ENCODE data around the gene THBS3. TPM values are rescaled to one million over a fixed set of nuclear protein-coding genes. Genes with fewer than 3 reads are reported as not detected.
A peak's percentile ranks its signal among the peaks of the same experiment; 100 is the strongest.

THBS3 gene
- total and polyA plus RNA-seq, 2 of the 13 experiments (the other 11 are each of a cell fraction or from before 2014, with no cell fraction given), result 0.86 to 3.6 TPM

- TF ChIP-seq ZBTB26 (CRISPR knock-in tag; IDR thresholded peaks at IDR 0.05; ENCODE audit: borderline replicate concordance) (no peak), SIX4 (CRISPR knock-in tag; IDR thresholded peaks at IDR 0.05) (no peak), ZNF17 (CRISPR knock-in tag; IDR thresholded peaks at IDR 0.05) (no peak), ZNF331 (CRISPR knock-in tag; IDR thresholded peaks at IDR 0.05) (peak; percentile 39), ZFP1 (CRISPR knock-in tag; IDR thresholded peaks at IDR 0.05) (no peak; the same call in 1 of the 2 replicates), NAIF1 (CRISPR knock-in tag; IDR thresholded peaks at IDR 0.05; ENCODE audit: borderline replicate concordance) (no peak), HIVEP1 (CRISPR knock-in tag; IDR thresholded peaks at IDR 0.05) (no peak; the same call in 1 of the 2 replicates), ZNF234 (CRISPR knock-in tag; conservative IDR thresholded peaks at IDR 0.05) (no peak), ZNF614 (CRISPR knock-in tag; IDR thresholded peaks at IDR 0.05; ENCODE audit: borderline replicate concordance) (peak; percentile 40; the same call in 1 of the 2 replicates), ZNF274 (CRISPR knock-in tag; IDR thresholded peaks at IDR 0.05) (no peak; the same call in 1 of the 2 replicates), DR1 (CRISPR knock-in tag; IDR thresholded peaks at IDR 0.05) (peak; percentile 94), NFYC (CRISPR knock-in tag; IDR thresholded peaks at IDR 0.05) (peak; percentile 97), RAD51 (IDR thresholded peaks at IDR 0.05; ENCODE audit: borderline replicate concordance) (no peak), ZNF468 (CRISPR knock-in tag; IDR thresholded peaks at IDR 0.05) (no peak), PRMT3 (CRISPR knock-in tag; IDR thresholded peaks at IDR 0.05; ENCODE audit: borderline replicate concordance, low read depth) (no peak)
- TF ChIP-seq, protein P1, sequence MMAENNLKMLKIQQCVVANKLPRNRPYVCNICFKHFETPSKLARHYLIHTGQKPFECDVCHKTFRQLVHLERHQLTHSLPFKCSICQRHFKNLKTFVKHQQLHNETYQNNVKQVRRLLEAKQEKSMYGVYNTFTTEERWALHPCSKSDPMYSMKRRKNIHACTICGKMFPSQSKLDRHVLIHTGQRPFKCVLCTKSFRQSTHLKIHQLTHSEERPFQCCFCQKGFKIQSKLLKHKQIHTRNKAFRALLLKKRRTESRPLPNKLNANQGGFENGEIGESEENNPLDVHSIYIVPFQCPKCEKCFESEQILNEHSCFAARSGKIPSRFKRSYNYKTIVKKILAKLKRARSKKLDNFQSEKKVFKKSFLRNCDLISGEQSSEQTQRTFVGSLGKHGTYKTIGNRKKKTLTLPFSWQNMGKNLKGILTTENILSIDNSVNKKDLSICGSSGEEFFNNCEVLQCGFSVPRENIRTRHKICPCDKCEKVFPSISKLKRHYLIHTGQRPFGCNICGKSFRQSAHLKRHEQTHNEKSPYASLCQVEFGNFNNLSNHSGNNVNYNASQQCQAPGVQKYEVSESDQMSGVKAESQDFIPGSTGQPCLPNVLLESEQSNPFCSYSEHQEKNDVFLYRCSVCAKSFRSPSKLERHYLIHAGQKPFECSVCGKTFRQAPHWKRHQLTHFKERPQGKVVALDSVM (CRISPR knock-in tag; IDR thresholded peaks at IDR 0.05), result no peak
- TF ChIP-seq, protein P2, sequence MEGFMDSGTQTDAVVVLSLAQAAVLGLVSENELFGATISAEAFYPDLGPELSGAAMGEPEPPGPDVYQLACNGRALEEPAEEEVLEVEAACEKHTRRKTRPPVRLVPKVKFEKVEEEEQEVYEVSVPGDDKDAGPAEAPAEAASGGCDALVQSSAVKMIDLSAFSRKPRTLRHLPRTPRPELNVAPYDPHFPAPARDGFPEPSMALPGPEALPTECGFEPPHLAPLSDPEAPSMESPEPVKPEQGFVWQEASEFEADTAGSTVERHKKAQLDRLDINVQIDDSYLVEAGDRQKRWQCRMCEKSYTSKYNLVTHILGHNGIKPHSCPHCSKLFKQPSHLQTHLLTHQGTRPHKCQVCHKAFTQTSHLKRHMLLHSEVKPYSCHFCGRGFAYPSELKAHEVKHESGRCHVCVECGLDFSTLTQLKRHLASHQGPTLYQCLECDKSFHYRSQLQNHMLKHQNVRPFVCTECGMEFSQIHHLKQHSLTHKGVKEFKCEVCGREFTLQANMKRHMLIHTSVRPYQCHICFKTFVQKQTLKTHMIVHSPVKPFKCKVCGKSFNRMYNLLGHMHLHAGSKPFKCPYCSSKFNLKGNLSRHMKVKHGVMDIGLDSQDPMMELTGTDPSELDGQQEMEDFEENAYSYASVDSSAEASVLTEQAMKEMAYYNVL (CRISPR knock-in tag; IDR thresholded peaks at IDR 0.05; ENCODE audit: borderline replicate concordance), result no peak
- TF ChIP-seq, protein P3, sequence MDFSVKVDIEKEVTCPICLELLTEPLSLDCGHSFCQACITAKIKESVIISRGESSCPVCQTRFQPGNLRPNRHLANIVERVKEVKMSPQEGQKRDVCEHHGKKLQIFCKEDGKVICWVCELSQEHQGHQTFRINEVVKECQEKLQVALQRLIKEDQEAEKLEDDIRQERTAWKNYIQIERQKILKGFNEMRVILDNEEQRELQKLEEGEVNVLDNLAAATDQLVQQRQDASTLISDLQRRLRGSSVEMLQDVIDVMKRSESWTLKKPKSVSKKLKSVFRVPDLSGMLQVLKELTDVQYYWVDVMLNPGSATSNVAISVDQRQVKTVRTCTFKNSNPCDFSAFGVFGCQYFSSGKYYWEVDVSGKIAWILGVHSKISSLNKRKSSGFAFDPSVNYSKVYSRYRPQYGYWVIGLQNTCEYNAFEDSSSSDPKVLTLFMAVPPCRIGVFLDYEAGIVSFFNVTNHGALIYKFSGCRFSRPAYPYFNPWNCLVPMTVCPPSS (IDR thresholded peaks at IDR 0.05), result no peak
- TF ChIP-seq, protein P4, sequence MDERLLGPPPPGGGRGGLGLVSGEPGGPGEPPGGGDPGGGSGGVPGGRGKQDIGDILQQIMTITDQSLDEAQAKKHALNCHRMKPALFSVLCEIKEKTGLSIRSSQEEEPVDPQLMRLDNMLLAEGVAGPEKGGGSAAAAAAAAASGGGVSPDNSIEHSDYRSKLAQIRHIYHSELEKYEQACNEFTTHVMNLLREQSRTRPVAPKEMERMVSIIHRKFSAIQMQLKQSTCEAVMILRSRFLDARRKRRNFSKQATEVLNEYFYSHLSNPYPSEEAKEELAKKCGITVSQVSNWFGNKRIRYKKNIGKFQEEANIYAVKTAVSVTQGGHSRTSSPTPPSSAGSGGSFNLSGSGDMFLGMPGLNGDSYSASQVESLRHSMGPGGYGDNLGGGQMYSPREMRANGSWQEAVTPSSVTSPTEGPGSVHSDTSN (CRISPR knock-in tag; IDR thresholded peaks at IDR 0.05), result peak; percentile 90
These were observed 19.8 kb upstream of the THBS3 start (continued) for GRCh38 chr1:155227261-155228095.
